ENCODE results near the gene SNX8. TPM values are rescaled to one million over a fixed set of nuclear protein-coding genes. Genes with fewer than 3 reads are reported as not detected.

The SNX8 gene
- polyA plus RNA-seq, 2 of the 4 experiments (the other 2 are of a cell fraction): 21.2 to 36.3 TPM

DNA sequence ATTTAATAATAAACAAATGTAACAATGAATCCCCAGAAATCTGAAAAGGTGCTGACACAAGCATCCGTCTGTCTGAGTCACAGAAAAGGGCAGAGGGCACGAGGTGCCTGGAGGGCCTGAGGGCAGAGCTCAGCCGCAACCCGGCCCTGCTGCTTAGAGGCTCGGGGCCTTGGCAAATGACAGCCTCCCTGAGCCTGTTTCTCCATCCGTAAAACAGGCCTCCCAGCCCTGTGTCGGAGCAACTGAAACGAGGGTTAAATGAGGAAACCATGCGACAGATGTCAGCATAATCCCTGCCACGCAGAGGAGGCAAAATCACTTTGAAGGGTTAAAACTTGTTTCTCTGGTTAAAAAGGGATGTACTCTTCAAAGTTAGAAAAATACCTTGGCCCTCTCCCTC, 47.3 kb downstream of the SNX8 start:
- FAIRE-seq: no peak
- ChIA-PET CTCF (interaction anchor here (0.5 to 1.9 kb wide), 3 partner anchors 19 to 206 kb away, joined by 4 read pairs; no protein-coding TSS in a partner anchor), POLR2A (no interaction called here)
- peak; percentile 43 to 61 for DNase-seq (ENCODE audit: low read depth in 1 of 2, low spot score in 1 of 2)
- Histone ChIP-seq H3K4me2 (peak overlapping the region; percentile 42; the same call in 2 of the 3 replicates), H3K9me3 (no peaks in the 10 kb centered on the region), H3K27ac (peak overlapping the region in 1 of 2 experiments; percentile 7; a peak in 2 of 6 replicates), H3K4me1 (peaks cover 9% of the 10 kb centered on the region), H3K4me3 (no peak overlapping the region)
- 35% methylated on average over 10 of the region's 10 CpGs for WGBS (ENCODE audit: missing lambda C conversion rate)
- peak; percentile 66 to 72; a peak in 4 of 6 replicates for ATAC-seq
- no peak for TF ChIP-seq TFCP2L1 (CRISPR knock-in tag; IDR thresholded peaks at IDR 0.05)
- no peak for TF ChIP-seq RNF2 (IDR thresholded peaks at IDR 0.05; ENCODE audit: borderline replicate concordance, low read depth)
- no peak for TF ChIP-seq HOXB5 (CRISPR knock-in tag; IDR thresholded peaks at IDR 0.05)
- no peak for TF ChIP-seq ZSCAN20 (CRISPR knock-in tag; IDR thresholded peaks at IDR 0.05)
- no peak for TF ChIP-seq MAZ (IDR thresholded peaks at IDR 0.05; ENCODE audit: borderline replicate concordance, low read depth, low read length)
- TF ChIP-seq NFE2L2 (conservative IDR thresholded peaks at IDR 0.05; ENCODE audit: low read length): no peak
- TF ChIP-seq CEBPB (IDR thresholded peaks at IDR 0.05): no peak
- TF ChIP-seq, protein P1, sequence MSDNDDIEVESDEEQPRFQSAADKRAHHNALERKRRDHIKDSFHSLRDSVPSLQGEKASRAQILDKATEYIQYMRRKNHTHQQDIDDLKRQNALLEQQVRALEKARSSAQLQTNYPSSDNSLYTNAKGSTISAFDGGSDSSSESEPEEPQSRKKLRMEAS (IDR thresholded peaks at IDR 0.05): peak; percentile 41; the same call in 1 of the 2 replicates
- no peak for TF ChIP-seq ZFP36 (IDR thresholded peaks at IDR 0.05; ENCODE audit: borderline replicate concordance, partially characterized antibody)
- TF ChIP-seq, protein P2, sequence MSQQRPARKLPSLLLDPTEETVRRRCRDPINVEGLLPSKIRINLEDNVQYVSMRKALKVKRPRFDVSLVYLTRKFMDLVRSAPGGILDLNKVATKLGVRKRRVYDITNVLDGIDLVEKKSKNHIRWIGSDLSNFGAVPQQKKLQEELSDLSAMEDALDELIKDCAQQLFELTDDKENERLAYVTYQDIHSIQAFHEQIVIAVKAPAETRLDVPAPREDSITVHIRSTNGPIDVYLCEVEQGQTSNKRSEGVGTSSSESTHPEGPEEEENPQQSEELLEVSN (IDR thresholded peaks at IDR 0.05; ENCODE audit: borderline replicate concordance, low read depth): no peak
- TF ChIP-seq KDM1A (IDR thresholded peaks at IDR 0.05; ENCODE audit: low read depth): no peak
- TF ChIP-seq EHF (CRISPR knock-in tag; IDR thresholded peaks at IDR 0.05): no peak
- peak; percentile 52 for TF ChIP-seq MAFK (IDR thresholded peaks at IDR 0.05; ENCODE audit: partially characterized antibody)
- TF ChIP-seq CHD4 (IDR thresholded peaks at IDR 0.05; ENCODE audit: borderline replicate concordance): no peak
- TF ChIP-seq NR3C1 (IDR thresholded peaks at IDR 0.05): no peak
- TF ChIP-seq, protein P3, sequence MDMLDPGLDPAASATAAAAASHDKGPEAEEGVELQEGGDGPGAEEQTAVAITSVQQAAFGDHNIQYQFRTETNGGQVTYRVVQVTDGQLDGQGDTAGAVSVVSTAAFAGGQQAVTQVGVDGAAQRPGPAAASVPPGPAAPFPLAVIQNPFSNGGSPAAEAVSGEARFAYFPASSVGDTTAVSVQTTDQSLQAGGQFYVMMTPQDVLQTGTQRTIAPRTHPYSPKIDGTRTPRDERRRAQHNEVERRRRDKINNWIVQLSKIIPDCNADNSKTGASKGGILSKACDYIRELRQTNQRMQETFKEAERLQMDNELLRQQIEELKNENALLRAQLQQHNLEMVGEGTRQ (IDR thresholded peaks at IDR 0.05): no peak
- no peak for TF ChIP-seq ESRRA (IDR thresholded peaks at IDR 0.05; ENCODE audit: borderline replicate concordance, low read length)
- TF ChIP-seq RFX5 (IDR thresholded peaks at IDR 0.05): no peak
- TF ChIP-seq GATA3 (IDR thresholded peaks at IDR 0.05; ENCODE audit: borderline replicate concordance): no peak
- no peak for TF ChIP-seq FOSL2 (IDR thresholded peaks at IDR 0.05)
- TF ChIP-seq FOSL2 (CRISPR knock-in tag; IDR thresholded peaks at IDR 0.05): 0 out of 2 replicates have a peak, but pooled peaks have one; percentile 43

DNA sequence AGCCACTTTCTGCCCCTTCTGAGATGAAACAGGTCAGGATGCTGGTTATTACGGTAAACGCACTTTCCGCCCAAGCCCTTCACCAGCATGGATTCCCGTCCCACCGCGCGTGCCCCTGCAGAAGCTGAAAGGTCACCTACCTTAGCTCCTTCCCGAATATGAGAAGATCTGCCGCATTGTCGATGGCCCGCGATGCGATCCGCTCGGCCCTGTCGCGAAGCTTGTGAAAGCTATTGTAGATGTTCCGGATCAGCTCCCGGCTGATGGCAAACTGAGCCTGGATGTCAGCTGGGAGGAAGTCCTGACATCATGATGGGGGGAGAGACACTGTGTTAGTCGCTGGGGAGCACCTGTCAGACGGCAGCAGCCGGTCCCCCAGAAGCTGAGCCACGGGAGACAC, 50.1 kb downstream of the SNX8 start:
- Histone ChIP-seq H3K4me2 (no peak overlapping the region), H3K4me3 (no peak overlapping the region), H3K9me3 (no peaks in the 10 kb centered on the region), H3K4me1 (peaks cover 17% of the 10 kb centered on the region), H3K27ac (no peak overlapping the region)
- ATAC-seq: no peak
- ChIA-PET POLR2A (no interaction called here), CTCF (interaction anchor here (0.6 to 1.4 kb wide), 3 partner anchors 15 to 72 kb away, joined by 3 read pairs; no protein-coding TSS in a partner anchor)
- 93% methylated on average over 23 of the region's 23 CpGs for WGBS (ENCODE audit: missing lambda C conversion rate)
- FAIRE-seq: no peak
- TF ChIP-seq KDM1A (IDR thresholded peaks at IDR 0.05; ENCODE audit: low read depth) (no peak), CHD2 (IDR thresholded peaks at IDR 0.05; ENCODE audit: low read length, partially characterized antibody) (no peak), GATA3 (IDR thresholded peaks at IDR 0.05; ENCODE audit: borderline replicate concordance) (no peak), HOXA7 (CRISPR knock-in tag; IDR thresholded peaks at IDR 0.05) (no peak), PHF8 (IDR thresholded peaks at IDR 0.05; ENCODE audit: borderline replicate concordance, low read depth) (no peak), ZNF302 (CRISPR knock-in tag; IDR thresholded peaks at IDR 0.05) (no peak), SMC3 (IDR thresholded peaks at IDR 0.05) (no peak)
- TF ChIP-seq, protein P4, sequence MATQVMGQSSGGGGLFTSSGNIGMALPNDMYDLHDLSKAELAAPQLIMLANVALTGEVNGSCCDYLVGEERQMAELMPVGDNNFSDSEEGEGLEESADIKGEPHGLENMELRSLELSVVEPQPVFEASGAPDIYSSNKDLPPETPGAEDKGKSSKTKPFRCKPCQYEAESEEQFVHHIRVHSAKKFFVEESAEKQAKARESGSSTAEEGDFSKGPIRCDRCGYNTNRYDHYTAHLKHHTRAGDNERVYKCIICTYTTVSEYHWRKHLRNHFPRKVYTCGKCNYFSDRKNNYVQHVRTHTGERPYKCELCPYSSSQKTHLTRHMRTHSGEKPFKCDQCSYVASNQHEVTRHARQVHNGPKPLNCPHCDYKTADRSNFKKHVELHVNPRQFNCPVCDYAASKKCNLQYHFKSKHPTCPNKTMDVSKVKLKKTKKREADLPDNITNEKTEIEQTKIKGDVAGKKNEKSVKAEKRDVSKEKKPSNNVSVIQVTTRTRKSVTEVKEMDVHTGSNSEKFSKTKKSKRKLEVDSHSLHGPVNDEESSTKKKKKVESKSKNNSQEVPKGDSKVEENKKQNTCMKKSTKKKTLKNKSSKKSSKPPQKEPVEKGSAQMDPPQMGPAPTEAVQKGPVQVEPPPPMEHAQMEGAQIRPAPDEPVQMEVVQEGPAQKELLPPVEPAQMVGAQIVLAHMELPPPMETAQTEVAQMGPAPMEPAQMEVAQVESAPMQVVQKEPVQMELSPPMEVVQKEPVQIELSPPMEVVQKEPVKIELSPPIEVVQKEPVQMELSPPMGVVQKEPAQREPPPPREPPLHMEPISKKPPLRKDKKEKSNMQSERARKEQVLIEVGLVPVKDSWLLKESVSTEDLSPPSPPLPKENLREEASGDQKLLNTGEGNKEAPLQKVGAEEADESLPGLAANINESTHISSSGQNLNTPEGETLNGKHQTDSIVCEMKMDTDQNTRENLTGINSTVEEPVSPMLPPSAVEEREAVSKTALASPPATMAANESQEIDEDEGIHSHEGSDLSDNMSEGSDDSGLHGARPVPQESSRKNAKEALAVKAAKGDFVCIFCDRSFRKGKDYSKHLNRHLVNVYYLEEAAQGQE (IDR thresholded peaks at IDR 0.05): no peak
- DNase-seq (ENCODE audit: low read depth in 1 of 2, low spot score in 1 of 2): no peak

Data from A549 (cell line).